HepG2 (cell line): ENCODE results near the gene SRBD1. TPM values are rescaled to one million over a fixed set of nuclear protein-coding genes. Genes with fewer than 3 reads are reported as not detected.

Source experiments
- ARID3A ChIP-seq: IDR thresholded peaks from 2 replicates; pipeline ENCODE4 v1.6.1; 2012; ENCODE audit warnings: low read depth, low read length, improper control_type of control experiment
- BATF2 ChIP-seq: sonication (generic); formaldehyde crosslinking; IDR thresholded peaks from 2 replicates; pipeline ENCODE4 v1.8.0; 2022; ENCODE audit warnings: mild to moderate bottlenecking, missing genetic modification reagents, moderate library complexity
- FOSL2 ChIP-seq: sonication (generic); formaldehyde crosslinking; IDR thresholded peaks from 2 replicates; pipeline ENCODE4 v1.4.0; 2020; ENCODE audit warnings: missing genetic modification reagents
- HES4 ChIP-seq: sonication (generic); formaldehyde crosslinking; IDR thresholded peaks from 2 replicates; pipeline ENCODE4 v1.9.0; 2021; ENCODE audit warnings: mild to moderate bottlenecking, missing genetic modification reagents, borderline replicate concordance
- IKZF4 ChIP-seq: sonication (generic); formaldehyde crosslinking; IDR thresholded peaks from 2 replicates; pipeline ENCODE4 v1.5.1; 2020; ENCODE audit warnings: borderline replicate concordance, mild to moderate bottlenecking, low read depth, missing genetic modification reagents; ENCODE audit errors: not compliant biosample characterization
- KLF11 ChIP-seq: IDR thresholded peaks from 2 replicates; pipeline ENCODE4 v1.6.1; 2016; ENCODE audit warnings: missing compliant biosample characterization
- PHF5A ChIP-seq: IDR thresholded peaks from one replicate; pipeline ENCODE4 v1.6.1; 2018; ENCODE audit warnings: low read depth, missing genetic modification reagents; ENCODE audit not compliant: unreplicated experiment
- RFX5 ChIP-seq: IDR thresholded peaks from 2 replicates; pipeline ENCODE4 v1.6.1; 2011; ENCODE audit warnings: low read depth, low read length, improper control_type of control experiment
- RXRA ChIP-seq: sonication (generic); formaldehyde crosslinking; IDR thresholded peaks from 2 replicates; pipeline ENCODE4 v1.5.1; 2020; ENCODE audit warnings: missing genetic modification reagents
- SIX1 ChIP-seq: sonication (generic); formaldehyde crosslinking; IDR thresholded peaks from 2 replicates; pipeline ENCODE4 v1.4.0; 2020; ENCODE audit warnings: missing genetic modification reagents, borderline replicate concordance
- STAT5B ChIP-seq: sonication (generic); formaldehyde crosslinking; IDR thresholded peaks from 2 replicates; pipeline ENCODE4 v1.4.0; 2020; ENCODE audit warnings: missing genetic modification reagents
- ZFP82 ChIP-seq: sonication (generic); formaldehyde crosslinking; IDR thresholded peaks from 2 replicates; pipeline ENCODE4 v1.5.1; 2020; ENCODE audit warnings: mild to moderate bottlenecking, missing genetic modification reagents, borderline replicate concordance
- ZNF136 ChIP-seq: sonication (generic); formaldehyde crosslinking; IDR thresholded peaks from 2 replicates; pipeline ENCODE4 v1.8.1; 2022; ENCODE audit warnings: low read depth, mild to moderate bottlenecking, moderate library complexity, missing genetic modification reagents
- ZNF329 ChIP-seq: sonication (generic); formaldehyde crosslinking; IDR thresholded peaks from 2 replicates; pipeline ENCODE4 v1.9.0; 2021; ENCODE audit warnings: low read depth, mild to moderate bottlenecking, missing genetic modification reagents
- ZNF607 ChIP-seq: sonication (generic); formaldehyde crosslinking; IDR thresholded peaks from 2 replicates; pipeline ENCODE4 v1.5.1; 2020; ENCODE audit warnings: missing genetic modification reagents, mild to moderate bottlenecking, borderline replicate concordance
- ZNF691 ChIP-seq: sonication (generic); formaldehyde crosslinking; IDR thresholded peaks from 2 replicates; pipeline ENCODE4 v1.4.0; 2020; ENCODE audit warnings: missing genetic modification reagents, low read depth, mild to moderate bottlenecking, borderline replicate concordance
- ZNF775 ChIP-seq: sonication (generic); formaldehyde crosslinking; IDR thresholded peaks from 2 replicates; pipeline ENCODE4 v1.4.0; 2020; ENCODE audit warnings: missing genetic modification reagents, mild to moderate bottlenecking, moderate library complexity, borderline replicate concordance
- polyA plus RNA-seq, 8 experiments: library from polyadenylated mRNA; depleted of rRNA in 3 of 8; stranded (reverse) in 7 of 8; unstranded in 1 of 8; fragments of >200 nt; fragmentation: Illumina TruSeq in 4 of 8; extraction: Trizol in 4 of 8; gene quantifications; 2 replicates each; pipeline versions ENCODE4 v1.2.1 to v1.2.3, GENCODE V29; 2011 to 2016; ENCODE audit warnings: low read depth in 4 of 8, missing spikeins in 1 of 8, mixed read lengths in 1 of 8; ENCODE audit not compliant: insufficient read depth in 1 of 8
- total RNA-seq, 5 experiments: library from RNA; depleted of rRNA; stranded (reverse); fragments of >200 nt; fragmentation: Illumina TruSeq; extraction: Trizol; gene quantifications; 2 replicates each; pipeline ENCODE4 v1.2.3, GENCODE V29; 2016; ENCODE audit warnings: low read depth in 1 of 5
- TF ChIP-seq, protein P1 (sequence below): sonication (generic); formaldehyde crosslinking; IDR thresholded peaks from 2 replicates; pipeline ENCODE4 v1.5.1; 2020; ENCODE audit warnings: missing genetic modification reagents, mild to moderate bottlenecking, borderline replicate concordance
- TF ChIP-seq, protein P2 (sequence below): sonication (generic); formaldehyde crosslinking; IDR thresholded peaks from 2 replicates; pipeline ENCODE4 v1.5.0; 2020; ENCODE audit warnings: missing genetic modification reagents
- TF ChIP-seq, protein P3 (sequence below): sonication (generic); formaldehyde crosslinking; conservative IDR thresholded peaks from 2 replicates; pipeline ENCODE4 v1.4.0; 2020; ENCODE audit warnings: missing genetic modification reagents

SRBD1 gene
- total and polyA plus RNA-seq, 2 of the 13 experiments (the other 11 are each of a cell fraction or from before 2014, with no cell fraction given): 3.2 to 23.9 TPM

DNA sequence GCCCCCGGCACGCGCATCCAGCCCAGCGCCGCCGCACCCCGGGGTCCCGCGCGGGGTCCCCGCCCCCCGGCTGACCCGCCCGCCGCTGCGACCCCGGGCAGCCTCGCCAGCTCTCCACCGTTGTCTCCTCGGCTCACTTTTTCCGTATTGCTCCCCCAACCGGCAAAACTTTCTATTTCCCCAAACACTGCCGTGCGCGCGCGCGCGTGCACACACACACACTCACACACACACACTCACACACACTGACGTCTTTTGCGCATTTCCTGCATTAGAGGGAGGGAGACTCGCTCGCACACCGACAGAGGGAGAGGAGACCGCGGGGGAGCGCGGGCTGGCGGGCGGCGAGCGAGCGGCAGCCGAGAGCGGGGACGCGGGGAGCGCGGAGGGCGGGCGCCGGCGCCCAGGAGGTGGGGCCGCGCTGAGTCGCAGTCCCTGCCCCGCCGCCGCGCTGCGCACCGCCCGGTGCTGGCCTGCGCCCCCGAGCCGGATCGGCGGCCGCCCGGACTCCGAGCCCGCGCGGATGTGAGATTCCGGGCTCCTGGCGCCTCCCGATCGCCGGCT, 39.9 kb upstream of the SRBD1 start (continued):
- TF ChIP-seq IKZF4 (CRISPR knock-in tag): no peak
- TF ChIP-seq ZFP82 (CRISPR knock-in tag): no peak
- TF ChIP-seq RFX5: 0 out of 2 replicates have a peak, but pooled peaks have one; percentile 33
- TF ChIP-seq BATF2 (CRISPR knock-in tag): peak; percentile 76; the same call in 1 of the 2 replicates
- TF ChIP-seq ZNF775: no peak
- peak; percentile 61; the same call in 1 of the 2 replicates for TF ChIP-seq ARID3A
- TF ChIP-seq FOSL2 (CRISPR knock-in tag): peak; percentile 81
- TF ChIP-seq SIX1 (CRISPR knock-in tag): 0 out of 2 replicates have a peak, but pooled peaks have one; percentile 14
- peak; percentile 96 for TF ChIP-seq ZNF691 (CRISPR knock-in tag)
- no peak for TF ChIP-seq ZNF607 (CRISPR knock-in tag)
- TF ChIP-seq, protein P1, sequence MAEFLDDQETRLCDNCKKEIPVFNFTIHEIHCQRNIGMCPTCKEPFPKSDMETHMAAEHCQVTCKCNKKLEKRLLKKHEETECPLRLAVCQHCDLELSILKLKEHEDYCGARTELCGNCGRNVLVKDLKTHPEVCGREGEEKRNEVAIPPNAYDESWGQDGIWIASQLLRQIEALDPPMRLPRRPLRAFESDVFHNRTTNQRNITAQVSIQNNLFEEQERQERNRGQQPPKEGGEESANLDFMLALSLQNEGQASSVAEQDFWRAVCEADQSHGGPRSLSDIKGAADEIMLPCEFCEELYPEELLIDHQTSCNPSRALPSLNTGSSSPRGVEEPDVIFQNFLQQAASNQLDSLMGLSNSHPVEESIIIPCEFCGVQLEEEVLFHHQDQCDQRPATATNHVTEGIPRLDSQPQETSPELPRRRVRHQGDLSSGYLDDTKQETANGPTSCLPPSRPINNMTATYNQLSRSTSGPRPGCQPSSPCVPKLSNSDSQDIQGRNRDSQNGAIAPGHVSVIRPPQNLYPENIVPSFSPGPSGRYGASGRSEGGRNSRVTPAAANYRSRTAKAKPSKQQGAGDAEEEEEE: no peak
- no peak for TF ChIP-seq HES4 (CRISPR knock-in tag)
- TF ChIP-seq ZNF136 (CRISPR knock-in tag): no peak
- TF ChIP-seq RXRA: peak; percentile 39
- TF ChIP-seq, protein P2, sequence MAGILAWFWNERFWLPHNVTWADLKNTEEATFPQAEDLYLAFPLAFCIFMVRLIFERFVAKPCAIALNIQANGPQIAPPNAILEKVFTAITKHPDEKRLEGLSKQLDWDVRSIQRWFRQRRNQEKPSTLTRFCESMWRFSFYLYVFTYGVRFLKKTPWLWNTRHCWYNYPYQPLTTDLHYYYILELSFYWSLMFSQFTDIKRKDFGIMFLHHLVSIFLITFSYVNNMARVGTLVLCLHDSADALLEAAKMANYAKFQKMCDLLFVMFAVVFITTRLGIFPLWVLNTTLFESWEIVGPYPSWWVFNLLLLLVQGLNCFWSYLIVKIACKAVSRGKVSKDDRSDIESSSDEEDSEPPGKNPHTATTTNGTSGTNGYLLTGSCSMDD (CRISPR knock-in tag): no peak
- TF ChIP-seq ZNF329 (CRISPR knock-in tag): 0 out of 2 replicates have a peak, but pooled peaks have one; percentile 25
- TF ChIP-seq KLF11 (CRISPR knock-in tag): no peak
- TF ChIP-seq, protein P3, sequence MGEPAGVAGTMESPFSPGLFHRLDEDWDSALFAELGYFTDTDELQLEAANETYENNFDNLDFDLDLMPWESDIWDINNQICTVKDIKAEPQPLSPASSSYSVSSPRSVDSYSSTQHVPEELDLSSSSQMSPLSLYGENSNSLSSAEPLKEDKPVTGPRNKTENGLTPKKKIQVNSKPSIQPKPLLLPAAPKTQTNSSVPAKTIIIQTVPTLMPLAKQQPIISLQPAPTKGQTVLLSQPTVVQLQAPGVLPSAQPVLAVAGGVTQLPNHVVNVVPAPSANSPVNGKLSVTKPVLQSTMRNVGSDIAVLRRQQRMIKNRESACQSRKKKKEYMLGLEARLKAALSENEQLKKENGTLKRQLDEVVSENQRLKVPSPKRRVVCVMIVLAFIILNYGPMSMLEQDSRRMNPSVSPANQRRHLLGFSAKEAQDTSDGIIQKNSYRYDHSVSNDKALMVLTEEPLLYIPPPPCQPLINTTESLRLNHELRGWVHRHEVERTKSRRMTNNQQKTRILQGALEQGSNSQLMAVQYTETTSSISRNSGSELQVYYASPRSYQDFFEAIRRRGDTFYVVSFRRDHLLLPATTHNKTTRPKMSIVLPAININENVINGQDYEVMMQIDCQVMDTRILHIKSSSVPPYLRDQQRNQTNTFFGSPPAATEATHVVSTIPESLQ (CRISPR knock-in tag): no peak
- TF ChIP-seq STAT5B (CRISPR knock-in tag): no peak
- no peak for TF ChIP-seq PHF5A
